GM19099 (cell line): ENCODE data around the gene TENT5C.

Experiments
- POLR2A ChIP-seq: IDR thresholded peaks from 3 replicates; pipeline ENCODE4 v1.6.1; 2011; ENCODE audit warnings: low read depth; ENCODE audit not compliant: insufficient read length; ENCODE audit errors: extremely low read depth

The TENT5C gene

DNA sequence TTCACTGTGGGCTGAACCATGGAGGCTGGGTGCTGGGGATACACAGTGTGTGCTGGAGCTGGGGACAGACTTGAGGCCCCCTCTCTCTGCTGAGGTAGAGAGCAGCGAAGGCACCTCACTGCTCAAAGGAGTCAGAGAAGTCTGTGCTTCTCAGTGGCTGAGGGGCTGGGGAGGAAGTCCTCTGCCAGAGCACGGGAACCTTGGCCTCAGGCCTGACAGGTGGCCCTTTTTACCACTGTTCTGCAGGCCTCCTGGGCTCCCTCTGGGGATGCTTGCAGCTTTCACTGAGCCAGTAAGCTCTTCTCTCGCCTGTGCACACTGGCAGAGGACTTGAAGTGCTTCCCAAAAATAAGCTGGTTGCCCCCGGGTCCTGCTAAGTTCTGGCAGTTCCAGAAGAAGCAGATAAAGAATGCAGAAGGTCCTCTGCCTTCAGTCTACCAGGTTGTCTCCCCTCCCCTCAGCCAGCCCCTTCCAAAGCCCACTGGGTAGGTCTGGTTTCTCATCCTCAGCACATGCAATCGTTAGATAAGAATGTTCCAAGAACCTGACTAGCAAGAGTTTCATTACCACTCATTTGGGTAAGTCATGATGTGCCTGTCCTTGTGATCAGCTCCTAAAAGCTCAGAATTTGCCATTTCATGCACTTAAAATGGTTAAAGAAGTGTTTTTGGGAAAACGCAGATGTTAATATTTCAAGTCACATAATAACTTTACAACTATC, 53.9 kb downstream of the TENT5C start:
- TF ChIP-seq POLR2A: no peak

DNA sequence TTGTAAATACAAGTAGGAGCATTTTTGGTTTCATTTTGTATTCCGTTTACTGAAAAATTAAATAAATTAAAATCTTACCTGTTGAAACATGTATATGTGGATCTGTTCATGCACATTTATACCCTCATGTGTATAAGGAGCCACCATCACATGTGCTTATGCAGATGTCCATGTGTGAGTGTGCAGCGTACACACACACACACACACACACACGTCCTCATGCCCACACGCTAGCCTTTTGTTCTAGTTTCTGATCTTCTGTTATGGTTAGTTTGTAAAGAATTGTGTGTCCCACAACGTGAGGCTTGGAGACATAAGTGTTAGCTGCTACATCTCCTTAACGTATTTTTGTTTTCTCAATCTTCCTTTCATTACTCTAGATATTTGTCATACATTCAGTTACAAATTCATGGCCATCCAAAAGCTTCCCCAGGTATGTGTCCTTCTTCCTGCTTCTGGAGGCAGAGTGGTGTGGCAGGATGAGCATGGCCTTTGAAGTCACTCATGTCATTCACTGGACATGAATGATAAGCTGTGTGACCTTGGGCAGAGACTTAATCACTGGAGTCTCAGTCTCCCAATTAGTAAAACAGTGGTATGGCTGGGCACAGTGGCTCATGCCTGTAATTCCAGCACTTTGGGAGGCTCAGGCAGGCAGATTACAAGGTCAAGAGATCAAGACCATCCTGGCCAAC, 54.6 kb downstream of the TENT5C start:
- TF ChIP-seq POLR2A: no peak

DNA sequence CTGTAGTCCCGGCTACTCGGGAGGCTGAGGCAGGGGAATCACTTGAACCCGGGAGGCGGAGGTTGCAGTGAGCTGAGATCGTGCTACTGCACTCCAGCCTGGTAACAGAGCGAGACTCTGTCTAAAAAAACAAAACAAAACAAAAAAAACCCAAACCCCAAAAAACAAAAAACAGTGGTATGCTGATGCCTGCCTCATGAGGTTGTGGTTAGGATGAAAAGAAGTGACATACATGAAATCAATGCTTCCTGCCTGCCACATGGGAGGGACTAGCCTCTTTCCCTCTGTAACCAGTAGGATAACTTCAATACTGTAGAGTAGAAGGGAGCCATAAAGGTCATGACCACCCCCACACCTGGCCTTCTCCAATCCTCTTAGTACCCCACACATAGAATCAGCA, 55.2 kb downstream of the TENT5C start:
- no peak for TF ChIP-seq POLR2A

DNA sequence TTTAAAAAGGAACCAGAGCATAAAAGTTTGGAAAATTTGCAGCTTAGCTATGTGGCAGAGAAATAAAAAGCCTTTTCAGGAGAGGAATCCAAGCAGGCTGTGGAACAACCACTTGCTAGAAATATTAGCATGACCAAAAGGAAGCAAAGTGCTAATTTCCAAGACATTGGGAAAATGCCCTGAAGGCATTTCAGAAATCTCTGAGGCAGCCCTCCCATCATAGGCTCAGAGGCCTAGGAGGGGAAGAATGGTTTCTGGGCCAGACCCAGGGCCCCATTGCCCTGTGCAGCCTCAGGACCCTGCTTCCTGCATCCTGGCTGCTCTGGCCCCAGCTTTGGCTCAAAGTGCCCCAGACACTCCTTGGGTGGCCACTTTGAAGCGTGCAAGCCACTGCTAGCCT, 56.8 kb downstream of the TENT5C start:
- TF ChIP-seq POLR2A: no peak

DNA sequence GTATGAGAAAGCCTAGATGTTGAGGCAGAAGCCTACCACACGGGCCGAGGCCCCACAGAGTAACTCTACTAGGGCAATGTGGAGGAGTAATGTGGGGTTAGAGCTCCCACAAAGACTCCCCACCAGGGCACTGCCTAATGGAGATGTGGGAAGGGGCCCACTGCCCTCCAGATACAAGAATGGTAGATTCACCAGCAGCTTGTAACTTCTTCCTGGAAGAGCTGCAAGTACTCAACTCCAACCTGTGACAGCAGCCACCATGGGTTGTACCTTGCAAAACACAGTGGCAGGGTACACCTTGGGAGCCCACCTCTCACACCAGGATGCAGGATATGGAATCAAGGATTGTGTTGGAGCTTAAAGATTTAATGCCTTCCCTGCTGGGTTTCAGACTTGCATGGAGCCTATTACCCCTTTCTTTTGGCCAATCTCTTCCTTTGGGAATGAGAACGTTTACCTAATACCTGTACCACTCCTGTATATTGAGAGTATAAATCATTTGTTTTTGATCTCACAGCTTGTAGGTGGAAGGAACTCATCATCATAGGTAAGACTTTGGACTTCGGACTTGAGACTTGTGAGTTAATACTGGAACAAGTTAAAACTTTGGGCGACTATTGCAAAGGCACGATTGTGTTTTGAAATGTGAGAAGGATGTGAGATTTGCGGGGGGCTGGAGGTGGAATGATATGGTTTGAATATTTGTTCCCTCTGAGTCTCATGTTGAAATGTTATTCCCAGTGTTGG, 57.5 kb downstream of the TENT5C start:
- TF ChIP-seq POLR2A: no peak

DNA sequence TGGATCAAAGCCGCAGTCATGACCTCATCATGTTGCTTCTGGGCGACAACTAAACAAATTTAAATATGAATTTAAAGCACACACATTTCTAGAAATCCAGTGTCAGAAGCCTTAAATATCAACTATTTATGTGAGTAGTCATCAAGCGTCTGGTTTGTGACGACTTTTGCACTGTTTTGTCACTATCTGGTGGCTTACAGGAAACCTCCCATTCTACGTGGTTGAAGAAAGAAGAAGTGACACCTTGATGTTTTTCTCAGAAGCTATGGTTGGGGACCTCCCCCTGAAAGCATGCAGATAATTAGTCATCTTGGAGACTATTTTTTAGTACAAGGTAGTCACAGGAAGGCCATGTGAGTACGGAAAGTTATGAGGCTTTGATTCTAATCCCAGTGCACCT, 58.5 kb downstream of the TENT5C start:
- no peak for TF ChIP-seq POLR2A

- TF ChIP-seq POLR2A: no peak
Measured at GRCh38 chr1:117665556-117666270, 59.9 kb downstream of the TENT5C start.

- TF ChIP-seq POLR2A: no peak
Measured at GRCh38 chr1:117669572-117669971, 63.7 kb downstream of the TENT5C start.

GRCh38 chr1:117670976-117671780, 65.3 kb downstream of the TENT5C start:
- no peak for TF ChIP-seq POLR2A

- TF ChIP-seq POLR2A: no peak
Measured at GRCh38 chr1:117671781-117672501, 66.1 kb downstream of the TENT5C start.

GRCh38 chr1:117672756-117673155, 66.9 kb downstream of the TENT5C start:
- TF ChIP-seq POLR2A: no peak

GRCh38 chr1:117673405-117673804, 67.6 kb downstream of the TENT5C start:
- TF ChIP-seq POLR2A: no peak

- TF ChIP-seq POLR2A: no peak
Measured at GRCh38 chr1:117674521-117675400, 68.9 kb downstream of the TENT5C start.

DNA sequence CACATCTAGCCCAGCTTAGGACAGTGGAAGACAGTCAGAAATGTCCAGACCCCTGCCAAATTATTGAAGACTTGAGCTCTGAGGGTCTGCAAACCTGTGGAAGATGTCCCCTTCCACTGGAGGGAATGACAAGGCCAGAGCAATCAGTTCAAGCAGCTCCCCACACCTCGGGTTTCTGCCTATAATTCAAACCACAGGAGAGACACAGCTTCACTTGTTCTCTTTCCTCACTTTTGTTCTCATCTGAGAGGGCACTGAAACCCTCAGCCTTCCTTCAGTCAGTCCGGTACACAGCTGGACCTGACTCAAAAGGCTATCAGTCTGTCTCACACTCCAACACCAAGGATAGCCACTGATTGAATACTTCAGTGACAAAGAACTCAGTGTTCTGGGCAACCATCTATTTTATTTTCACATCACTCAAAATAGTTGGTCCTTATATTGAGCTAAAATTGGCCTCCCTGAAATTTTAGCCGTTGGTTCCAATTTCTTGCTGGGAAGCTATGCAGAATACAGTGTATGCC, 70.1 kb downstream of the TENT5C start:
- TF ChIP-seq POLR2A: no peak
